Ovary (tissue), 9 donors: ENCODE results near the gene GLE1. TPM values are rescaled to one million over a fixed set of nuclear protein-coding genes. Genes with fewer than 3 reads are reported as not detected.

ENCODE experiments used
- DNase-seq, 5 donors: peaks; one replicate each; pipeline ENCODE4 v3.0.0-alpha.2; 2019 to 2020
- H3K27ac ChIP-seq, 2 donors: fragments of 200-600 bp; one replicate each; pipeline versions ENCODE4 v1.5.1 to v1.8.0; 2019 to 2022
- H3K27me3 ChIP-seq: fragments of 200-600 bp; one replicate; pipeline ENCODE4 v1.8.0; 2022
- H3K36me3 ChIP-seq: fragments of 200-600 bp; sonication (generic); one replicate; pipeline ENCODE4 v1.5.1; 2019
- H3K4me1 ChIP-seq: one replicate; pipeline ENCODE4 v1.8.1; 2013; ENCODE audit warnings: mild to moderate bottlenecking, moderate library complexity; ENCODE audit not compliant: insufficient read depth
- H3K4me3 ChIP-seq: fragments of 200-600 bp; sonication (generic); one replicate; pipeline ENCODE4 v1.5.1; 2017
- H3K9me3 ChIP-seq, 2 donors: fragments of 200-600 bp in 1 of 2; sonication (generic) in 1 of 2; one replicate each; pipeline versions ENCODE4 v1.5.1 to v1.8.1; 2013 to 2019; ENCODE audit warnings: mild to moderate bottlenecking in 1 of 2, moderate library complexity in 1 of 2
- EP300 ChIP-seq: sonication (generic); formaldehyde crosslinking; IDR thresholded peaks from one replicate; pipeline ENCODE4 v1.6.1; 2017; ENCODE audit warnings: antibody characterized with exemption
- POLR2A ChIP-seq: fragments of 450-650 bp; IDR thresholded peaks from one replicate; pipeline ENCODE4 v1.6.1; 2017; ENCODE audit warnings: antibody characterized with exemption, mild to moderate bottlenecking, moderate library complexity
- WGBS, 3 donors: extraction: QIAGEN DNeasy Blood & Tissue Kit in 1 of 3; methylation state at CpG; one replicate each; pipeline versions ENCODE4 v1.1.5 to v1.1.7; 2013 to 2017; 5-methylcytosine and 5-hydroxymethylcytosine counted together
- intact Hi-C, 4 donors: fragments of 100-400 bp; cut with DNase I; formaldehyde crosslinking; loops; one replicate each; pipeline versions ENCODE4 v1.11.0 to v1.15.1; 2022 to 2023
- polyA plus RNA-seq, 2 donors: library from polyadenylated mRNA; stranded (reverse); fragments of 200-250 nt in 1 of 2; fragments of 350-450 nt in 1 of 2; fragmentation: Illumina TruSeq in 1 of 2; extraction: RNeasy Lipid Tissue Mini Kit (QIAGEN cat#74804) in 1 of 2; gene quantifications; one replicate each; pipeline ENCODE4 v1.2.3, GENCODE V29; 2013 to 2014
- total RNA-seq, 7 donors: library from RNA; depleted of rRNA in 2 of 7; stranded (reverse); fragments of >200 nt in 2 of 7; fragmentation: NEBNext Ultra II Directional in 3 of 7; extraction: Animal tissue kit (Norgen Biotek cat#: 25700) in 3 of 7; gene quantifications; one replicate each; pipeline versions ENCODE4 v1.1.0 to v1.2.4, GENCODE V29; 2016 to 2023
- TF ChIP-seq, protein P1 (sequence below), 3 donors: fragments of 450-650 bp in 2 of 3; fragments of 200-600 bp in 1 of 3; IDR thresholded peaks; one replicate each; pipeline versions ENCODE4 v1.5.1 to v1.8.0; 2016 to 2022; ENCODE audit warnings: antibody characterized with exemption in 3 of 3, mild to moderate bottlenecking in 1 of 3
- donor health status: DM: no; HTN: no; CAD: no; lungs with moderate emphysema.
- donor health status: DM: no; HTN: no; CAD: no.
- donor health status: Bipolar disorder and iron deficiency.
- donor health status: DM: yes; HTN: yes; CAD: no.
- donor health status: DM: no; HTN: no; CAD: no.
- donor health status: DM: yes; HTN: yes; CAD: no.

GLE1 gene
- total and polyA plus RNA-seq, 9 donors = 12.4 to 28.2 (median 19.0) TPM

DNA sequence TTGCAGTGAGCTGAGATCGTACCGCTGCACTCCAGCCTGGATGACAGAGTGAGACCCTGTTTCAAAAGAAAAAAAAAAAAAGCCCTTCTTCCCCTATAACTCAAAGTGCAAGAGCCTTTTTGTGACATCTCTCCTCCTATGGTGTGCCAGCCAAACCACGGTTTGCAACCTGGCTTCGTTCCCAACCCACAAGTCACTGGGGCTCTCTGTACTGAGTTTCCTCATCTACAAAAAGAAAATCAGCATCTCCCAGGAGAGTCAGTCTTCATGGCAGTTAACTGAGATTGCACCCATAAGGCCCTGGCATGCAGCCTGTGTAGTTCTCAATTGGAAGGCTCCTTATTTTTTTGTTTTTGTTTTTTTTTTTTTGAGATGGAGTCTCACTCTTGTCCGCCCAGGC lies 34.0 kb upstream of the GLE1 start:
- Histone ChIP-seq H3K4me1 (no peaks in the 10 kb centered on the region), H3K27me3 (no peaks in the 10 kb centered on the region), H3K9me3 (no peaks in the 10 kb centered on the region), H3K27ac (no peak overlapping the region), H3K4me3 (no peak overlapping the region), H3K36me3 (no peaks in the 10 kb centered on the region)
- TF ChIP-seq EP300 = no peak
- no peak for TF ChIP-seq POLR2A
- TF ChIP-seq, protein P1, sequence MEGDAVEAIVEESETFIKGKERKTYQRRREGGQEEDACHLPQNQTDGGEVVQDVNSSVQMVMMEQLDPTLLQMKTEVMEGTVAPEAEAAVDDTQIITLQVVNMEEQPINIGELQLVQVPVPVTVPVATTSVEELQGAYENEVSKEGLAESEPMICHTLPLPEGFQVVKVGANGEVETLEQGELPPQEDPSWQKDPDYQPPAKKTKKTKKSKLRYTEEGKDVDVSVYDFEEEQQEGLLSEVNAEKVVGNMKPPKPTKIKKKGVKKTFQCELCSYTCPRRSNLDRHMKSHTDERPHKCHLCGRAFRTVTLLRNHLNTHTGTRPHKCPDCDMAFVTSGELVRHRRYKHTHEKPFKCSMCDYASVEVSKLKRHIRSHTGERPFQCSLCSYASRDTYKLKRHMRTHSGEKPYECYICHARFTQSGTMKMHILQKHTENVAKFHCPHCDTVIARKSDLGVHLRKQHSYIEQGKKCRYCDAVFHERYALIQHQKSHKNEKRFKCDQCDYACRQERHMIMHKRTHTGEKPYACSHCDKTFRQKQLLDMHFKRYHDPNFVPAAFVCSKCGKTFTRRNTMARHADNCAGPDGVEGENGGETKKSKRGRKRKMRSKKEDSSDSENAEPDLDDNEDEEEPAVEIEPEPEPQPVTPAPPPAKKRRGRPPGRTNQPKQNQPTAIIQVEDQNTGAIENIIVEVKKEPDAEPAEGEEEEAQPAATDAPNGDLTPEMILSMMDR (IDR thresholded peaks at IDR 0.05) = no peak
- WGBS, 3 donors = 68 to 77% (median 72%) methylated on average over 5 of the region's 5 CpGs
- DNase-seq = no peak
- intact Hi-C loops = no loop called here

DNA sequence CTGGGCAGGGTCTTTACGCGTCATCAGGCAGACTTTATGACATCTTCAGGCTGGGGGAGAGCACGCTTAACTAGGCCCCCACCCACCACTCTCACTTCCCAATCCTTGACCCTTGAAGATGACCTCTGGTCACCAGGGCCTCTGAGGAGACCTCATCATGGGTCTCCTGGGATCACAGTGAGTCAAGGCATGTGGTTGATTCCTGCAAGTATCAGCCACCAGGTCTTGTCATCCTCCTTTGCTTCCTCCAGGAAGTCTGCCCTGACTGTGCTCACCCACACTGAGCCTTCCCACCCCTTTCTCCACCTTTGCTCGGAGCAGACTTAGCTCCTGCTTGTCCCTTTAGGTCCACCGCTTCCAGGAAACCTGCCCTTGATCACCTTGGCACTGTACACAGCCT lies 31.4 kb upstream of the GLE1 start:
- TF ChIP-seq, protein P1 (IDR thresholded peaks at IDR 0.05) = no peak
- TF ChIP-seq EP300 (no peak), POLR2A (no peak)
- H3K36me3 ChIP-seq = no peaks in the 10 kb centered on the region
- DNase-seq = no peak
- H3K27ac ChIP-seq = no peak overlapping the region
- WGBS, 3 donors = 93 to 98% (median 96%) methylated on average over 5 of the region's 5 CpGs
- H3K27me3 ChIP-seq = no peaks in the 10 kb centered on the region
- H3K4me3 ChIP-seq = no peak overlapping the region
- no peaks in the 10 kb centered on the region for H3K4me1 ChIP-seq
- intact Hi-C loops = no loop called here
- no peaks in the 10 kb centered on the region for H3K9me3 ChIP-seq

GRCh38 chr9:128475867-128476266 lies 28.7 kb upstream of the GLE1 start:
- H3K36me3 ChIP-seq = no peaks in the 10 kb centered on the region
- H3K4me1 ChIP-seq = no peaks in the 10 kb centered on the region
- WGBS, 3 donors = 97 to 99% (median 98%) methylated on average over 7 of the region's 7 CpGs
- H3K27ac ChIP-seq = no peak overlapping the region
- H3K9me3 ChIP-seq = no peaks in the 10 kb centered on the region
- no peak overlapping the region for H3K4me3 ChIP-seq
- intact Hi-C loops = no loop called here
- DNase-seq = no peak
- H3K27me3 ChIP-seq = no peaks in the 10 kb centered on the region
- TF ChIP-seq EP300 (no peak), POLR2A (no peak)
- TF ChIP-seq, protein P1 (IDR thresholded peaks at IDR 0.05) = no peak

DNA sequence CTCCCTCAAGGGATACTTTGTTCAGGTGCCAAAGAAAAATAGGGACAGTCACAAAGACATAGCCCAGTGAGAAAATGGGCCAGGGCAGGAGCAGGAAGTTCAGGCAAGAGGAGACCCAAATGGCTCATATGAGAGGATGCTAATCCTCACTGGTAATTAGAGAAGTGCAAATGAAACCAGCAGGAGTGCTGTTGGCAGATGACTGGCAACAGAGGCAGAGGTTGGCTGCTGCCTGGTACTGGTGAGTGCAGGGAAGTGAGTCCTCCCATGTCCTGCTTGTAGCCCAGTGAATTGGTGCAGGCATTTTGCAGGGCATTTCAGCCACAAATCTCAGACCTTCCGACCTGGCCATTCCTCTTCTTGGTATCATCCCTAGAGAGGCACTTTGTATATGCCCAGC lies 25.3 kb upstream of the GLE1 start:
- whole genome bisulfite sequencing, 3 donors = 89 to 100% (median 91%) methylated on average over 1 of the region's 1 CpG
- TF ChIP-seq POLR2A (no peak), EP300 (no peak)
- TF ChIP-seq, protein P1 (IDR thresholded peaks at IDR 0.05) = no peak
- H3K36me3 ChIP-seq = no peaks in the 10 kb centered on the region
- no peak overlapping the region for H3K4me3 ChIP-seq
- no peak overlapping the region for H3K27ac ChIP-seq
- H3K9me3 ChIP-seq = no peaks in the 10 kb centered on the region
- H3K4me1 ChIP-seq = no peaks in the 10 kb centered on the region
- intact Hi-C loops = no loop called here
- DNase-seq = no peak
- H3K27me3 ChIP-seq = no peaks in the 10 kb centered on the region

- Histone ChIP-seq H3K27ac (no peak overlapping the region), H3K4me3 (no peak overlapping the region), H3K4me1 (no peaks in the 10 kb centered on the region), H3K9me3 (no peaks in the 10 kb centered on the region), H3K27me3 (no peaks in the 10 kb centered on the region), H3K36me3 (no peaks in the 10 kb centered on the region)
- no peak for DNase-seq
- TF ChIP-seq POLR2A (no peak), EP300 (no peak)
- TF ChIP-seq, protein P1 (IDR thresholded peaks at IDR 0.05) = no peak
- WGBS, 3 donors = 97 to 98% (median 97%) methylated on average over 10 of the region's 10 CpGs
- intact Hi-C loops = no loop called here
Measured at GRCh38 chr9:128481561-128481960, 23.0 kb upstream of the GLE1 start.
